Epidermal melanocyte (primary cell): Measurements from ENCODE around the gene SRSF11.

Experiments
- DNase-seq: peaks from one replicate; pipeline ENCODE4 v3.0.0; 2011; ENCODE audit warnings: low spot score; ENCODE audit not compliant: insufficient read length

SRSF11 gene

DNA sequence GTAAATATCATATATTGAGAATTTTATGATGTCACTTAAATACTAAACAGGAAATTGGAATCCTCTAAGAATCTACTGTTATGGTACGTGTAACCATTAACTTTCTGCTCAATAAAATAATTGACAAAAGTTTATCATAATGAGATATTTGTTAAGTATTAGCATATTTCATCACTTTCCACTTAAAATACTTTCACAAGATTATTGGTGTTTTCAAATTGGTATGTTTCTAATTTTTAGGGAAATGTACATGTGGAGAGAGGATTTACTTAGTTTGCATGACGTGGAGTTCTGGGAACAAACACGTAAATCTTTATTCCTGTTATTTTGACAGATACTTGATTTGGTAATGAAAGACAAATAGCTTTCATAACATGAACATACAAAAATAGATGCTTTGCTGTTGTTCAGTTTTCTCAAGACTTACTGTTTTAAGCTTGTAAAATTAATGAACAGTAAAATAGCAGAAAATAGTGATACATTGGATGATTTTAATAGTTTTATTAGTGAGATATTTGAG is 1.6 kb downstream of the SRSF11 start:
- DNase-seq: no peak

DNA sequence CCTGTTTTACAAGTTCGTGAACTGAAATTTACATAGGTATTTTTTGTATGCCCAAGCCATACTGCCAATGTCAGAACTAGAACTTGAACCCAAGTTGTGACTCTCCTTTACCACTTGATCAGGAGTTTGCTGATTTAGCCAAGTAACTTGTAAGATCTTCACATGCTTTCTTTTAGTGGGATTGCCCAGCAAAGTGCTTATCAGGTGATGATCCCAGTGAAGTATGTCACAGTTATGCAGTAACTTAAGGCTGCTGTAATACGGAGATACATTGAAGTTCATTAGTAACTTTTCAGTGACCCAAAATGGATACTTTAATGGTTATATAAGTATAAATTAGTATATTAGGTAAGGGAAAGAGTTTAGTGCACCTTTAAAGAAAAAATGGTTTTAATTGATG is 3.8 kb downstream of the SRSF11 start:
- DNase-seq: no peak

- DNase-seq: no peak
Observed at GRCh38 chr1:70227439-70227838, 6.3 kb downstream of the SRSF11 start.

GRCh38 chr1:70228670-70229069 is 7.5 kb downstream of the SRSF11 start:
- DNase-seq: no peak

GRCh38 chr1:70231475-70231874 is 10.3 kb downstream of the SRSF11 start:
- DNase-seq: no peak

- DNase-seq: no peak
Observed at GRCh38 chr1:70234733-70235132, 13.6 kb downstream of the SRSF11 start.

DNA sequence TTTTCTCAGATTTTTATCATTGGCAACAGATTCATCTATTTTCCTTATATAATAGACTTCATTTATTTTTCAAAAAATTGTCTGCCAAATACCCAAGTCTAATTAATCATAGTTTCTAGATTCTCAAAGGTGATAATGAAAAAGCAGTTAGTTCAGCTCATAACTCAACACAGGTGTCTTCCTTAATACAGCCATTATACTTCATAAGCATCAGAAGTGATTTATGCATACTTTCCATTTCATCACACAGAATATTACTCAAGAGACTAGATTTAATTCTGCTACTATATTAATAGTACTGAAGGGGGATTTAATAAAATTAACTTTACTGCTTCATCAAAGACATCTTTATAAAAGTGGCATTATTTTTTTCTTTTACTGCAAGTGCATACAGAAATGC is 18.8 kb downstream of the SRSF11 start:
- no peak for DNase-seq

- no peak for DNase-seq
Observed at GRCh38 chr1:70247122-70247521, 25.9 kb downstream of the SRSF11 start.

- DNase-seq: no peak
Observed at GRCh38 chr1:70247768-70248167, 26.6 kb downstream of the SRSF11 start.

DNA sequence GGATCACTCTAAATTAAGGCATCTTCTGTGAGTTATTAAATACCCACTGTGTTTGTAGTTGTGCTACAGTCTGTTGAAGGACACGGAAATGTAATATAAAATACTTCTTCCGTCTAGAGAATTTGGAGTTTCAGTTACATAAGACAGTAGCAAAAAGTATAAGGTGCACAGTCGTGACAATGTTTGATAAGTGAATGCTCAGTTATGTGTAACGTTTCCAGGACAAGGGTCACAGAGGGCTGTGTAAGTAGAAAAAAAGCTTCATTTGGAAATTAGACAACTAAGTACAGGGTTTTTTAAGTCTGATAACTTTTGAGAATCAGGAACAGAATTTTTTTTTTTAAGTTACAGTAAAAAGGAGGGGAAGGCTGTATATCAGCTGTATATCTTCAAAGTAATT is 27.5 kb downstream of the SRSF11 start:
- DNase-seq: no peak

DNA sequence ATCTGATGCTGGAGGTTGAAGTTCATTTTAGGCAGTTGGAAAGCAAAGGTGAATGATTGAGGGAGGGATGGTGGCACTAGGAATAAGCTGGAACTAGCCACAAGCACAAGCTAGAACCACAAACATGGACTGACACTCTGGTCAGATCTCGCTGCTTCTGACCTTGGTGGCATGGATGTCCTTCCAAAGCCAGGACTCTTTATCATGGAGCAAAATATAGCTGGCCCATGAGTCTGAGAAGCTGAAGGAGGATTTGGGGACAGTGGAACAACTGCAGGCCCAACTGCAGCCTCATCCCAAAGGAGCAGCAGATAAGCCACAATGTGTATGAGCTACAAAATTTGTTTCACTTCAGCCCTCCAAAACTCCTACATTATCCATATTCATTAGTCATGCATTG is 35.5 kb downstream of the SRSF11 start:
- DNase-seq: no peak

DNA sequence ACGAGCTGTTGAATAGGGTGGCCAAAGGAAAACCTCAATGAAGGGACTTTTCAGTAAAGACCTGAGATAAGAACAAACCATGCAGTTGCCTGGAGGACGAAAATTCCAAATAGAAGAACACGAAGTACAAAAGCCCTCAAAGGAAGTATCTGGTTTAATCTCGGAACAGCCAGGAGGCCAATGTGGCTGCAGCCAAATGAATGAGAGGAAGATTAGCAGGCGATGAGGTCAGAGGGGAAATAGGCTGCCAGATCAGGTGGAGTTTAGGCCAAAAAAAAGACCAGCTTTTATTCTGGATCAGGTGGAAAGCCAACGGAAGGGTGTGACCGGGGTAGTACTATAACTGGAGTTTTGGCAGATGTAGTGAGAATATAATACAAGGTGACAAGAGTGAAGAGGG is 43.7 kb downstream of the SRSF11 start:
- DNase-seq: no peak

DNA sequence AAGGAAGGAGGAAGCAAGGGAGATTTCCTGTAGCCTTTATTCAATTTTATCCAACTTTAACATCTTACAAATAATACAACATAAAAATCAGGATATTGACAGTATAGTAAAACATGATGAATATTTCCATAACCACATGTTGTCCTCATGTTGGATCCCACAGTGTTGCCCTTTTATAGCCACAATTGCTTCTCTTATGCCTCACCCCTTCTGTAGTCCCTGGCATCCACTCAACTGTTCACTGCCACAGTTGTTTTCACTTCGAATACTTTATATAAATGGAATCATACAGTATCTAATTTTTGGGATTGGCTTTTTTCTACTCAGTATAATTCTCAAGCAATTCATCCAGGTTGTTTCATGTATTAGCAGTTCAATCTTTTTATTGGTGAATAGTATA is 44.8 kb downstream of the SRSF11 start:
- DNase-seq: no peak

DNA sequence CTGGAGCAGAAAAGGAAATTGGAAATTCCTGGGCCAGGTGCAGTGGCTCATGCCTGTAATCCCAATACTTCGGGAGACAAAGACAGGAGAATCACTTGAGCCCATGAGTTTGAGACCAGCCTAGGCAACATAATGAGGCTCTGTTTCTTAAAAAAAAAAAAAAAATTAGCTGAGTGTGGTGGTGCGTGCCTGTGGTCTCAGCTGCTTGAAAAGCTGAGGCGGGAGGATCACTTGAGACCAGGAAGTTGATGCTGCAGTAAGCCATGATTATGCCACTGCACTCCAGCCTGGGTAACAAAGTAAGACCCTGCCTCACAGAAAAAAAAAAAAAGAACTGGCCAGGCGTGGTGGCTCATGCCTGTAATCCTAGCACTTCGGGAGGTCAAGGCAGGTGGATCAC is 56.7 kb downstream of the SRSF11 start:
- no peak for DNase-seq

GRCh38 chr1:70278710-70279109 is 57.5 kb downstream of the SRSF11 start:
- no peak for DNase-seq

GRCh38 chr1:70284366-70284765 is 63.2 kb downstream of the SRSF11 start:
- DNase-seq: no peak

GRCh38 chr1:70286453-70286852 is 65.3 kb downstream of the SRSF11 start:
- no peak for DNase-seq

- no peak for DNase-seq
Observed at GRCh38 chr1:70288166-70288565, 67.0 kb downstream of the SRSF11 start.

DNA sequence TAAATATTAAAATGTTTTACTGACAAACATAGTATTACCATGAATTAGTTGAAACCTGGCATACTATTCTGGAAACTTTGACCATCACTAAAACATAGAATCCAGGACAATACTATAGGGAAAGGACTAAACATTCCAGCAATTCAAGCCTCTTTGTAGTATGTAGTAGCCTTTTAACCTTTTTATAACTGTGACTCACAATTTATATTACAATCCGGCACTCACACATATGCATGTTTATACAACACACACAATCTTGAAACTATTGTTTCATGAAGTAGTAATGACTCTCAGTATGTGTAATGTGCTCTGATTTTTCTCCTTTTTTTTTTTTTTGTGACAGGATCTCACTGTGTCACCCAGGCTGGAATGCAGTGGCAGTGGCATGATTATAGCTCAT is 69.0 kb downstream of the SRSF11 start:
- DNase-seq: no peak

GRCh38 chr1:70293186-70293843 is 72.1 kb downstream of the SRSF11 start:
- no peak for DNase-seq

DNA sequence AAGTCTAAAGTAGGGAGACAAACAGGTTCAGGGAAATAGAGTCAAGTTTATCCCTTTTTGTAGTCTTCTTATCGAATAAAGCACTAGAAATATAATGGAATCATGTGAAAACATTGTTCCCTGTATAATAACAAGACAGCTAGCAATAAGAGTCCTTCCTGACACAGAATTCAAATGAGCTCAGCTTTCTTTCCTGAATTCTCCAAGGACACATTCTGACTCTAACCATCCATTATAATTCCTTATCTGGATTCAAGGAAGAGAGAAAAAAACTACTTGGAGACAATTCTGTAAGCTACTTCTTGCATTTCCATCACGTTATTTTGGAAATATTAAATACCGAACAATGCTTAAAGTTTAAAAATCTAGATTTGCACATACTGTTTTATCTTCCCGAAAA is 74.6 kb downstream of the SRSF11 start:
- DNase-seq: no peak

DNA sequence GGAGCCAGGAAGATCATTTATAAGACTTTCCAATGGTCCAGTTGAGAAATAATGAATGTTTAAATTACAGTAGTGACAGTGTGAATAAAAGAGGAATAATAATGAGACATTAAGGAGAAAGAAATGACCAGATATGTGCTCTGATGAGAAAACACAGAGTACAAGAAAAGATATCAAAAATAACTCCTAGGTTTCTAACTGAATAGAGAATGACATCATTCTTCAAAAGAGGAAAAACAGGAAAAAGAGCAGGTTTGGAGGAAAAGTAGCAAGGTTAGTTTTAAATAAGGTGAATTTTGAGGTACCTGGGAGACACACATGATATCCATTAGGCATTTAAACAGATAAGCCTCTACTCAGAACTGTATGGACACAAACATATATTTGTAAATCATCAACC is 78.3 kb downstream of the SRSF11 start:
- no peak for DNase-seq
